HG03066 (cell line): ENCODE measurements around the gene PFDN2.

Experiments
- ATAC-seq: cut with Tn5 transposase; IDR thresholded peaks from one replicate; pipeline ENCODE4 v1.9.1; 2021; ENCODE audit warnings: low read depth; ENCODE audit not compliant: unreplicated experiment

The PFDN2 gene

GRCh38 chr1:161061419-161061818, 56.4 kb downstream of the PFDN2 start:
- no peak for ATAC-seq

- no peak for ATAC-seq
These were observed 58.5 kb downstream of the PFDN2 start for GRCh38 chr1:161059293-161059692.

GRCh38 chr1:161054805-161055204, 63.0 kb downstream of the PFDN2 start:
- no peak for ATAC-seq

- ATAC-seq = no peak
These were observed 63.6 kb downstream of the PFDN2 start for GRCh38 chr1:161054232-161054631.

GRCh38 chr1:161052899-161053298, 64.9 kb downstream of the PFDN2 start:
- ATAC-seq = no peak

GRCh38 chr1:161051219-161051618, 66.6 kb downstream of the PFDN2 start:
- no peak for ATAC-seq
